Activated T-helper 1 cell treated with anti-CD3 and anti-CD28 coated beads, Interleukin-2, amount 50 U/mL, for 16 hours (primary cell): Measurements from ENCODE around the gene GET3.
"Not testable (repeated sequence)": the region's sequence is repeated elsewhere in the genome, so short reads cannot be mapped to it uniquely, and the experiment has no call there.

Experiments used
- DNase-seq, 2 donors: peaks; one replicate each; pipeline ENCODE4 v3.0.0-alpha.2; 2020; ENCODE audit warnings: low read depth in 1 of 2, low spot score in 1 of 2

GET3 gene

DNA sequence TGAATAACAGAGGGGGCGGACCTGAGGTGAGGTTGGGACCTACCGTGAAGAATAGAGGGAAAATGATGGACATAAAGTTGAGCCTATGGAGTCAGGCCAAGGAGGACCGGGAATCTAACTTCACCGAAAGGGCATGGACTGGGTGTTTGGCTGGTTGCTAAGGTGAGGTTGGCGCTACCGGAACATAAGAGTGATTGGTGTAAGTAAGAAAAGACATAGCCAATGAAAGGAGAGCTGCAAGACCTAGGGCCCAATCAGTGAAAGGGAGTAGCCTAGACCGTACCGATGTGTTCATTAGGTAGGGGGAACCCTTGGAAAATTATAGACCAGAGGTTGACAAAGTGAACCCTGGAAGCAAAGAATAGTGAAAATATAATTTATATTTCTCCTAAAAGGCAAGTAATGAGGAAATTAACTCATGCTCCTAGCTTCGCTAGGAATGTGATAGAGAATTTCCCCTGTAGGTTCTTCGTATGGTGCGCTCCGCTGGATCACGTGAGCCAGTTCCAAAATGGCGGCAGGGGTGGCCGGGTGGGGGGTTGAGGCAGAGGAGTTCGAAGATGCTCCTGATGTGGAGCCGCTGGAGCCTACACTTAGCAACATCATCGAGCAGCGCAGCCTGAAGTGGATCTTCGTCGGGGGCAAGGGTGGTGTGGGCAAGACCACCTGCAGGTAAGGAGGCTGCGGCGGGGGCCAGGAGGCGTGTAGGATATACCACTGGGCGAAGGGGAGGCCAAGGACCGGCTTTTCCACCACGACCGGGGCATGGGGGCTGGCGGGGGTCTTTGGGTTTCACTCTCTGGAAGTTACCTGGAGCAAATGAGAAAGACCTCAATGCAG is at the start of gene GET3:
Gene GET3 (plus strand): TSS at position 503 of the 840 bp plus-strand sequence. CDS start 9 bp downstream, at position 512.
- peak; percentile 51 to 65 for DNase-seq

GRCh38 chr19:12689012-12689411 is 48.3 kb upstream of the GET3 start:
- DNase-seq: no peak

DNA sequence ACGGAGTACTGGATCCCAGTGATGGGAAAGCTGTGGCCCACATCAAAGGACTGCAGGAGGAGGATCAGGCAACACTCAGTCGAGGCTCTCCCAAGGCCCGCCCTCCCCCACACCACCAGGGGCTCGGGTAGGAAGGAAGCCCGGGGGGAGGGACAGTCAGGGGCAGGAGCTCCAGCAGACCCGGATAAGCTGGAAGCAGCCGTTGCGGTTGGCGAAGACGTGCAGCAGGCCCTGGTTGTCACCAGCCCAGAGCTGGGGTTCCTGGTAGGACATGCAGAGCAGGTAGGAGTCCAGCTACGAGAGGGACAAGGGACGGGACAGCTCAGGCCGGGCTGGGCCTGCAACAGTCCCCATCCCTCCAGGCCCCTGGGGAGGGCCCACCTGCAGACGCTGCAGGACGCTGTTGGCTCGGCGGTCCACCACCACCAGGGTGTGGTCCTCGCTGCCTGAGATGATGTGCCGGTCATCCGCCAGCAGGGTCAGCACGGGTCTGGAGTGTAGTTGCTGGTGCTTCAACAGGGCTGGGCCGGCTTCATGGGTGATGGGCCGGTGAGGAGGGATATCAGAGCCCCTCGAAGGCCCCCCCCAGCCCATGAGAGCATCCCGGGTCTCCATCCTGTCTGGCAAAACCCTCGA is 47.6 kb upstream of the GET3 start:
- DNase-seq: no peak

DNA sequence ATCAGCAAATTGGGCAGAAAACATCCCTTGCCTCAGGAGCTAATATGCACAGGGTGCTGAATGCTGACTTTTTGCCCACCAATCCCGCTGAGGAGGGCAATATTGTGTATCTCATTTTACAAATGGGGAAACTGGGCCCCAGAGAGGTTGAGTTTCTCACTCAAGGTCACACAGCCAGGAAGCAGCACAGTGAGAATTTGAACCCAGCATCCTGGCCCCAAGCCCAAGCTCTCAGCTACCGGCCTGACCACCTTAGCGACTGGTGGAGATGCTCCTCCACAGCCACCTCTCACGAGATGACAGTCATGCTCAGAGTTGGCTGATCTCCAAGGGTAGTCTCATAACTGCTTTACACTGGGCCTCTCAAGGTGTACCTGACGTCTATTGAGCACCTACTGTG is 44.3 kb upstream of the GET3 start:
- DNase-seq: no peak

DNA sequence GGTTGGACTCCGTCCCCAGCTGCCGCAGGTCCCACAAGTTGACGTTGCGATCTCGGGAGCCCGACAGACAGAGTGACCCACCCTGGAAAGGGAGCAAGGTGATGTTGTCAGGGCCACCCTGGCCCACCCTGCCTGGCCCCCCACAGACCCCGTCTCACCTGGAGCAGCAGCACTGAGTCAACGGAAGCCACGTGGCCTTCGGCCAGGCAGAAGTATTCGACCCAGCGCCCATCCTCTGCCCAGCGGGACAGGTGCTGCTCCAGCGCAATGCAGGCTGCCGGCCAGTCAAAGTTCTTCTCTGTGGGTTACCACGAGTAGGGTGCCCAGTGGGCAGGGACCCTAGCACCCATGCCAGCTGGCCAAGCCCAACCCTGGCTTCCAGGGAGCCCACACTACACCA is 42.7 kb upstream of the GET3 start:
- no peak for DNase-seq

DNA sequence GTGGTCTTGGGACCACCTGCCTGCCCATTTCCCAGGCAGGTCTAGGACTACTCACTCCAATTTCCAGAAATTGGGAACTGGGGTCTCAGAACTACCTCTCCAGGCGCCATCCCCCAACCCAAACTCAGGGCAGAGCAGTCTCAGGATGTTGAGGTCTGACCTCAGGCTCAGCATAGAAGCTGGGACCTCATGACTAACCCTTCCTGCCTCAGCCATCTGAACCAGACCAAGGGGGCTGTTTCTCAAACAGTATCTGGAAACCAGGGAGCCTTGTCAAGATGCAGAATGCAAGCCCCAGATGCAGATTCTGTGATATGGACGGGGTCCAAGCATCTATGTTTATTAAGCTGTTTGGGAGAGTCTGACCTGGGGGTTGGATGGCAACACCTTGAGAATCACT is 42.2 kb upstream of the GET3 start:
- no peak for DNase-seq

- no peak for DNase-seq
Observed at GRCh38 chr19:12695514-12695913, 41.8 kb upstream of the GET3 start.

GRCh38 chr19:12695997-12696365 is 41.3 kb upstream of the GET3 start:
- no peak for DNase-seq

GRCh38 chr19:12696366-12697335 is 40.6 kb upstream of the GET3 start, which contains the start of gene FBXW9:
Gene FBXW9, minus strand, starts transcription at chr19:12696631. Its CDS starts 50 bp downstream, at chr19:12696581.
- peak; percentile 94 to 99 for DNase-seq

GRCh38 chr19:12697425-12697824 is 39.9 kb upstream of the GET3 start:
- not testable (repeated sequence) for DNase-seq

DNA sequence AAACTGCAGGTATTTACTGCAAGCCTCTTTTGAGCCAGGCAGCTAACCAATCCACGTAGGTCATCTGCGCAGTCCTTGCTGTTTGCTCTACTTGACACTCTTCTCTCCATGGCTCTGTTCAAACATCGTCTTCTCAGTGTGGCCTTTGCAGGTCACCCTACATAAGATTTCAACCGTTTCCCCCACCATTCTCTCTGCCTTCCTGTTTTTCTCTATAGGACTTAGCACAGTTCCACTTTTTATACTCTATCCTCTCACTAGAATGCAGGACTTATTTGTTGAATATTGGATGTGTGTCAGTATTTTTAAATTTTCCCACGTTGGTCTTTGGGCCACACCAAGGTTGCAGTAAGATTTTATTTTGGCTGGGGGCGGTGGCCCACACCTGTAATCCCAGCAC is 39.2 kb upstream of the GET3 start:
- no peak for DNase-seq

GRCh38 chr19:12701596-12702282 is 35.6 kb upstream of the GET3 start:
- DNase-seq: no peak

- no peak for DNase-seq
Observed at GRCh38 chr19:12703046-12703445, 34.3 kb upstream of the GET3 start.

GRCh38 chr19:12705169-12705568 is 32.1 kb upstream of the GET3 start:
- no peak for DNase-seq

DNA sequence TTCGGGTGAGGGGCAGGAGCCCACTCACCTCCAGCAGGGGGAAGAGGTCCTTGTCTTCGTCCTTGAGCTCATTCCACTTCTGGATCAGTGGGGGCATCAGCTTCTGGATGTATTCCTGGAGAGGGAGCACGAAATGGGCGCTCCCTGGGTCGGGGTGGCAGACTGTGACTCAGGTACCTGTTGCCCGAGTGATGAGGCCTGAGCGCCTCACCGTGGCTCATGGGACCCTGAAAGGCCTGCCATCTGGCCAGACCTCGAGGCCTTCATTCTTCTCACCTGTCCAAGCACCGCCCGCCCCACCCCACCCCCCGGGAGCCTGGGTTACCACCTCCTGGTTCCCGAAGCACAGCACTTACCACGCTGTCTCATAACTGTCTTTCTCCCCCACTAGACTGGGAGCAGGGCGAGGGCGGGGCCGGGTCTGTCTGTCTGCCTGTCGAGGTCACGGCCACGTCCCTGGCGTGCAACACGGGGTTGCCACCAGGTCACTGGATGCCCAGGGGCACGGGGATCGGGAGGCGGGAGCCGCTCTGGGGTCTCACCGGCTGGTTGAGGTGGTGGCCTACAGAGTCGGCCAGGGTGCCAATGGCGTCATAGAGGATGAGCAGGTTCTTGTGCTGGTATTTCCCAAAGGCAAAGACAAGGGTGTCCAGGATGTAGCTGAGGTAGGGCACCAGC is 31.5 kb upstream of the GET3 start:
- DNase-seq: no peak

- DNase-seq: no peak
Observed at GRCh38 chr19:12706332-12706718, 31.0 kb upstream of the GET3 start.

DNA sequence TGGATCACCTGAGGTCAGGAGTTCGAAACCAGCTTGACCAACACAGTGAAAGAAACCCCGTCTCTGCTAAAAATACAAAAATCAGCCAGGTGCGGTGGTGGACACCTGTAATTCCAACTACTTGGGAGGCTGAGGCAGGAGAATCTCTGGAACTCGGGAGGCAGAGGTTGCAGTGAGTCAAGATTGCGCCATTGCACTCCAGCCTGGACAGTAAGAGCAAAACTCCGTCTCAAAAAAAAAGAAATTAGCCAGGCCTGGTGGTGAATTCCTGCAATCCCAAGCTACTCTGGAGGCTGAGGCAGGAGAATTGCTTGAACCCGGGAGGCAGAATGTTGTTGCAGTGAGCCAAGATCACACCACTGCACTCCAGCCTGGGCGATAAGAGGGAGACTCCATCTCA is 28.7 kb upstream of the GET3 start:
- no peak for DNase-seq

- DNase-seq: no peak
Observed at GRCh38 chr19:12711187-12711586, 26.1 kb upstream of the GET3 start.

- not testable (repeated sequence) for DNase-seq
Observed at GRCh38 chr19:12712077-12712476, 25.2 kb upstream of the GET3 start.

DNA sequence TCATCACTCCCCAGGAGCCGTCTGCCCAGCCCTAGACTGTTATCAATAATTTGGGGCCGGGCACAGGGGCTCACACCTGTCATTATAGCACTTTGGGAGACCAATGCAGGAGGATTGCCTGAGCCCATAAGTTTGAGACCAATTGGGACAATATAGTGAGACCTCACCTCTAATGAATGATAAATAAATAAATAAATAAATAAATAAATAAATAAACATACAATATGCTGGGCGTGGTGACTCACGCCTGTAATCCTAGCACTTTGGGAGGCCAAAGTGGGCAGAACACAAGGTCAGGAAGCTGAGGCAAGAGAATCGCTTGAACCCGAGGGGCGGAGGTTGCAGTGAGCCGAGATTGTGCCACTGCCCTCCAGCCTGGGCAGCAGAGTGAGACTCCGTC is 24.0 kb upstream of the GET3 start:
- not testable (repeated sequence) for DNase-seq
